ENCODE measurements around the gene KCNQ1. TPM values are rescaled to one million over a fixed set of nuclear protein-coding genes. Genes with fewer than 3 reads are reported as not detected.

KCNQ1 gene
- total RNA-seq, 4 donors from 2014 or later = 3.2 to 12.7 (median 5.5) TPM

DNA sequence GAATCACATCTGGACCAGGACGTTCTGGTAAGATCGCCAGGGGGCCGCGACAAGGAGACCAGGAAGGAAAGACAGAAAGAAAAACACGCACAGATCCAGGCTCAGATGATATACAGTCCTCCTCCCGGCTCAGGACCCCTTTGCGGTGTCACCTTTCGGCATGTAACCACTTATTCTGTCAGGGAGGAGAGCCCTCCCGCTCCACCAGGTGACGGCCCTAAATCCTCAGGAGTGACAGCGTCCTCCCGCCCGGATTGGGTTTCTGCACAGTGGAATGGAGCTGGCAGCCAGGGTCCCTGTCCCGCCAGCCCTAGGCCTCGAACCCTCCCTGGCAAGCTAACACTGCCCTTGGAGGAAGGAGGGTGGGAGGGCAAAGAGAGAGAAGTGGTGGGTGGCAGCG lies 279.3 kb downstream of the KCNQ1 start:
- TF ChIP-seq, protein P1, sequence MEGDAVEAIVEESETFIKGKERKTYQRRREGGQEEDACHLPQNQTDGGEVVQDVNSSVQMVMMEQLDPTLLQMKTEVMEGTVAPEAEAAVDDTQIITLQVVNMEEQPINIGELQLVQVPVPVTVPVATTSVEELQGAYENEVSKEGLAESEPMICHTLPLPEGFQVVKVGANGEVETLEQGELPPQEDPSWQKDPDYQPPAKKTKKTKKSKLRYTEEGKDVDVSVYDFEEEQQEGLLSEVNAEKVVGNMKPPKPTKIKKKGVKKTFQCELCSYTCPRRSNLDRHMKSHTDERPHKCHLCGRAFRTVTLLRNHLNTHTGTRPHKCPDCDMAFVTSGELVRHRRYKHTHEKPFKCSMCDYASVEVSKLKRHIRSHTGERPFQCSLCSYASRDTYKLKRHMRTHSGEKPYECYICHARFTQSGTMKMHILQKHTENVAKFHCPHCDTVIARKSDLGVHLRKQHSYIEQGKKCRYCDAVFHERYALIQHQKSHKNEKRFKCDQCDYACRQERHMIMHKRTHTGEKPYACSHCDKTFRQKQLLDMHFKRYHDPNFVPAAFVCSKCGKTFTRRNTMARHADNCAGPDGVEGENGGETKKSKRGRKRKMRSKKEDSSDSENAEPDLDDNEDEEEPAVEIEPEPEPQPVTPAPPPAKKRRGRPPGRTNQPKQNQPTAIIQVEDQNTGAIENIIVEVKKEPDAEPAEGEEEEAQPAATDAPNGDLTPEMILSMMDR (IDR thresholded peaks at IDR 0.05; ENCODE audit: low read depth) = no peak

DNA sequence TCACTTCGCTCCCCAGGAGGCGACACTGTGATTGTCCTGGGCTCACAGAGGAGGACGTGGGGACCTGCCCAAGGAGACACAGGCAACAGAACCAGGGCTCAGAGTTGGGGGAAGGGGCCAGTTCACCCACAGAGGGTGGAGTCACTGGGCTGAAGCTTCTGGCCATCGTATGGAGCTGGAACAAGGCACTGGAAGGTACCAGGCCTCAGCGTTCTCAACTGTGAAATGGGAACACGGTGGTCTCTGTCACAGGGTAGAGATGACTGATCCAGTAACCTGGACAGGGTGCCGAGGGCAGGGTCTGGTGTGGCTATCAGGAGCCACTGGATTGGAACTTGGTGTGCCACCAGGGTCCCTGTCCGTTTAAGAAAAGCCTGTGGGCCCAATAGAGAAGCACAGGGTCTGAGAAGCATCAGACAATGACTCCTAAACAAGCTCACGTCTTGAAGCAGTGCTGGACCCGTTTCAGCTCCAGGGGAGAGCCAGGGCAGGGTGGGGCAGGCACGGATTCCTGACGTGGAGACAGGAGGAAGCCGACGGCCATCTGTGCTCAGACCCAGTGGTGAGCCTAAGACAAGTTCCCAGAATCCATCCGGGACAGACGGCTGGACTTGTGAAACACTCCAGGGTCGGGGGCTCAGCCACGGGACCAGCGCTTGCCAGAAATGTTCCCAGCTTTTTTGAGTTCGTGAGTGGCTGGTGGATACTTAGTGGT lies 280.0 kb downstream of the KCNQ1 start:
- TF ChIP-seq, protein P1 (IDR thresholded peaks at IDR 0.05; ENCODE audit: low read depth) = no peak

DNA sequence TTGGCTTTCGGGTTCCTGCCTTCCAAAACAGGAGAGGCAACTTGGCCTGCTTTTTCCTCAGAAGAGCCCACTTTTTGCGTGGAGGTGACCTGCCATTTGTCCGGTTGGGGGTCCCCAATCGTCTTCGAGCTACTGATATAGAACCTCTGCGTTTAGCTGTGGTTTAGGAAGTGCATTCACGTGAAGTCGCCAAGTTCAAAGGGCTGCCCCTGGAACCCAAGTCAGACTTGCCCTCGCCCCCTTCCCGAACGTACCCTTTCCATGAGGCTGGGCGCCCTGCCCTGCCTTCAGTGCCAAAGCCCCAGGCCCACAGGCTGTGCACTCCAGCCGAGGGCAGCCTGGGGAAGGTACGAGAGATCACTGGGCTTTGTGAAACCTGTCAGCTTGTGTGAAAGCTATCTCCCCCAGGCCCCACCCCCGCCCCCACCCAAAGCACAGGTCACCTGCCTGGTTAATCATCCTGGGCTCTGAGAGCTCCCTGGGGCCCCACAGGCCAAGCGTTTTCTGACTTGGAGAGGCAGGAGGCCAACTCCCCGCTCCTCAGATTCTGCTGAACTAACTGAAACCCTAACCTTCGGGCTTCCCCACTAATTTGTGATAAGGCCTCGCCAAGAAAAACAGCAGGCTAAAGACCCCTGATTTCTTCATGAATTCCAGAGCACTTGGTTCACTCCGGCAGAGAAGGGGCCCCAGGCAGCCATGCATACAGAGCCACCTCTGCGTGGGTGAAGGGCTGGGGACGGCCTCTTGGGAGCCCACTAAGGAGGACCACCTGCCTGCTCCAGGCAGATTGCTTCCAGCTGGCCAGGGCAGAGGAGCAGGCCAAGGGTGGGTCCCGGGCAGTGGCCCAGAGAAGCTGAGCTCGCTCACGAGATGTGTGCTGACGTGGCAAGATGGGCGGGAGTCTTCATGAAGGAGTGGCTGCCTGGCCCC lies 280.8 kb downstream of the KCNQ1 start:
- TF ChIP-seq, protein P1 (IDR thresholded peaks at IDR 0.05; ENCODE audit: low read depth) = no peak

GRCh38 chr11:2726964-2727363 lies 282.2 kb downstream of the KCNQ1 start:
- TF ChIP-seq, protein P1 (IDR thresholded peaks at IDR 0.05; ENCODE audit: low read depth) = no peak

DNA sequence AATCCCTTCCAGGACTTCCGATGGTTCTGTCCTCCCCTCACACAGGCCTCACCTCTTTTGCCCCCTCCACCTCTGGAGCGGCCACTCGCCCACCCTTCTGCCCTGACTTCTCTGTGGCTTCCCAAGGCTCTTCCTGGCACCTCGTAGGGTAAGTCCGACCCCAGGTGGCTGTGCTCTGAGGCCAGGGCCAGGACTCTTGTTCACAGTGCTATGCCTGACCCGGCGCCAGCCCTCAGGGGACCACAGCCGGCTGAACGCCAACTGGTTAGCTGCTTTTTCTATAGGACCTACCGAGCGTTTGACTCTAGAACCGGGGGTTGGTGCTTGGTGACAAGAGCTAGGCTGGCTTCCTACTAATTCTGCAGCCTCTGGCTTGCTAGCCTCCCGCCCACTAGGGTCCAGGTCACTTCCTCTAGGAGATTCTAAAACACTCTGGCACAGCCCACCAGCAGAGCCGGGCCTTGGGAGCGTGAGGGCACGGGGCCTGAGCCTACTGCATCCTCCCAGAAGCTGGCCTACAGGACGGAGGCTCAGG lies 283.4 kb downstream of the KCNQ1 start:
- TF ChIP-seq, protein P1 (IDR thresholded peaks at IDR 0.05; ENCODE audit: low read depth) = no peak

DNA sequence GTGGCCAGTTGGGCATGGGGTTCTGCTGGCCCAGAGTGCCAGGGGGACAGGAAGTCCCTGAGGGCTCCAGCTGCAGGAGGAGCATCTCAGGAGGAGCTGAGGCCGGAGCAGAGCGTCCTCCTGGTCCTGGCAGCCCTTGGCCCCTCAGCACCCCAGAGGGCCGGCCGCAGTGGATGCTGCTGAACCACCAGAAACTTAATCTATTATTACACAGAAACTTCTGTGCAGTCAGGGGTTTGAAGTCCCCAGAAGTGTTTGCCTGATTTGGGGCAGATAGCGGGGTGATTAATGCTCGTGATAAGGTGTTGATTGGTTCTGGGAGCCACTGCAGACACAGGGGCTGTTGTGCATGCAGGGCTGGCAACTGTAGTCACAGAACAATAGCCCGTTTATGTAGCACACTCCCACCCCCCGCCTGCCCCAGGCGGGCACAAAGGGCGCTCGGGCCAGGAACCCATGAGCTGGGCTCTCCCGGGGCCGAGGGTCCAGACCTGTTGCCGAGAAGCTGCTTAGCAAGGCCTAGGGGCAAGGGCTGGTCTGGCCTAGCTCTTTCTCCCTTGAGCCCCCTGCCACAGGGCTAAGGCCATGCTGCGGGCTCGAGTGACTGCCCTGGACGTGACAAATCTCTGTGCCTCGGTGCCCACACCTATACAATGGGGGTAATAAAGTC lies 284.0 kb downstream of the KCNQ1 start:
- TF ChIP-seq, protein P1 (IDR thresholded peaks at IDR 0.05; ENCODE audit: low read depth) = no peak
